Measurements from ENCODE around the gene PTPRM.

The PTPRM gene

DNA sequence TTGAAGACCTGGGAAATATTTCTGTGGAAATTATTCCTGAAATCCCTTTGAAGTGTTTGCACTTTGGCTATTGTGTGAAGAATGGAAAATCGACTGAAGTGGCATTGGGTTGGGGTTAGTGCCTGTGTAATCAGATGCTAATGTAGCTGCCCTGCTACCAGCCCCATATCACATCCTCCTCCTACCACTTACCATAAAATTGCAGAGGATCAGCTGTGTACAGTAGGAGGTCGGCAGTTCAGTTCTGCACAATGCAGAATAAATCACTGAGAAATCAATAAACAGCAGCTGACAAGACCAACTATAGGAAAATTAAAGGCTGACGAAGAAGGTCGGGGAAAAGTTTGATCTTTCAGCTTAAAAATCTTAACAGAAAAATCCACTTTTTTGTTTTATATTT is 440.9 kb downstream of the PTPRM start:
- TF ChIP-seq, protein P1, sequence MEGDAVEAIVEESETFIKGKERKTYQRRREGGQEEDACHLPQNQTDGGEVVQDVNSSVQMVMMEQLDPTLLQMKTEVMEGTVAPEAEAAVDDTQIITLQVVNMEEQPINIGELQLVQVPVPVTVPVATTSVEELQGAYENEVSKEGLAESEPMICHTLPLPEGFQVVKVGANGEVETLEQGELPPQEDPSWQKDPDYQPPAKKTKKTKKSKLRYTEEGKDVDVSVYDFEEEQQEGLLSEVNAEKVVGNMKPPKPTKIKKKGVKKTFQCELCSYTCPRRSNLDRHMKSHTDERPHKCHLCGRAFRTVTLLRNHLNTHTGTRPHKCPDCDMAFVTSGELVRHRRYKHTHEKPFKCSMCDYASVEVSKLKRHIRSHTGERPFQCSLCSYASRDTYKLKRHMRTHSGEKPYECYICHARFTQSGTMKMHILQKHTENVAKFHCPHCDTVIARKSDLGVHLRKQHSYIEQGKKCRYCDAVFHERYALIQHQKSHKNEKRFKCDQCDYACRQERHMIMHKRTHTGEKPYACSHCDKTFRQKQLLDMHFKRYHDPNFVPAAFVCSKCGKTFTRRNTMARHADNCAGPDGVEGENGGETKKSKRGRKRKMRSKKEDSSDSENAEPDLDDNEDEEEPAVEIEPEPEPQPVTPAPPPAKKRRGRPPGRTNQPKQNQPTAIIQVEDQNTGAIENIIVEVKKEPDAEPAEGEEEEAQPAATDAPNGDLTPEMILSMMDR (conservative IDR thresholded peaks at IDR 0.05; ENCODE audit: low read depth, low read length): no peak
- H4K20me1 ChIP-seq (ENCODE audit: insufficient read depth): no peaks in the 10 kb centered on the region

DNA sequence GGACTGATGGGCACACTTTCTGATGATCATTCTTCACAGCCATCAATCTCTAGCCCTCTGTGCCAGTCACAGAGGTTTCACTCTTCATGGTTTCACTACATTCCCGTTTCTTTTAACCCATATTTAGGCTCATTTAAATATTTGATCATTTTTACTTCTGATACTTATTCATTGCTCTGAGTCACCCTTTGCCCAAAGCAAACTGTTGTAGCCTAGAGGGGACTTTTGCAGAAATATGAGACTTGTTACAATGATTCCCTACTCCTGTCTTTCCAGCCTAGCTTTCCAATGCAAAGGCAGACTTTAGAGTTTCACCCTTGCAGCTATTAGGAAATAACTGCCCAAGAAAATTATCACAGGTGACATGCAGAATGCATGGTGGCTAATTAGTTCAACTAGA is 444.2 kb downstream of the PTPRM start:
- H3K27ac ChIP-seq: no peak overlapping the region
- TF ChIP-seq, protein P1 (conservative IDR thresholded peaks at IDR 0.05; ENCODE audit: low read depth, low read length): no peak
- H3K36me3 ChIP-seq (ENCODE audit: insufficient read depth): no peaks in the 10 kb centered on the region
- H3K79me2 ChIP-seq (ENCODE audit: insufficient read depth, low read depth): no peaks in the 10 kb centered on the region
- no peak overlapping the region for H2AFZ ChIP-seq (ENCODE audit: low read depth)
- H3K4me2 ChIP-seq: no peak overlapping the region
- no peaks in the 10 kb centered on the region for H3K27me3 ChIP-seq (ENCODE audit: insufficient read depth, low read depth)
- H3K9ac ChIP-seq: no peak overlapping the region
- no peak overlapping the region for H3K4me3 ChIP-seq (IDR thresholded peaks at IDR 0.05; ENCODE audit: insufficient read depth, low read depth, low read length)
- H4K20me1 ChIP-seq (ENCODE audit: insufficient read depth): no peaks in the 10 kb centered on the region
- H3K4me1 ChIP-seq (ENCODE audit: low read depth, poor library complexity, severe bottlenecking): no peaks in the 10 kb centered on the region

More for the DNA sequence above, 440.9 kb downstream of the PTPRM start:
- Histone ChIP-seq H2AFZ (ENCODE audit: low read depth) (no peak overlapping the region), H3K79me2 (ENCODE audit: insufficient read depth, low read depth) (no peaks in the 10 kb centered on the region), H3K27me3 (ENCODE audit: insufficient read depth, low read depth) (no peaks in the 10 kb centered on the region), H3K4me3 (IDR thresholded peaks at IDR 0.05; ENCODE audit: insufficient read depth, low read depth, low read length) (no peak overlapping the region), H3K9ac (no peak overlapping the region), H3K27ac (no peak overlapping the region), H3K4me2 (no peak overlapping the region), H3K4me1 (ENCODE audit: low read depth, poor library complexity, severe bottlenecking) (no peaks in the 10 kb centered on the region), H3K36me3 (ENCODE audit: insufficient read depth) (no peaks in the 10 kb centered on the region)

DNA sequence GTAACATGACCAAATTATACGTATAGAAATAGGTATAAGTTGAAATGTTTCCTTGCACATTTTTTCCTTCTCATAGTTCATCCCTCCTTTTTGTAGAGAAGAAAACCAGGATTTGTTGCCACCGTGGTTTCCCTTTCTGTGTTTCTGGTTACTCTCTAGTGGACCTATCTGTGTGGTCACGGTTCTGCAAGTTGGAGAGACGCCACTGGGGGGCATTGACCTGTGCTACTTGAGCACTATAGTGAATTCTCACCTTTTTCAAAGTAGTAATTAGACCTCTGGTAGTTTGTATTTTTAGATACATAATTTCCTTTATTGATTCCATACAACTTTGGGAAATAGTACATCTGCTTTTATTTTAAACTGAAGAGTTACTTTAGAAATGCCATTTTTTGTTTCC is 444.8 kb downstream of the PTPRM start:
- H3K27ac ChIP-seq: no peak overlapping the region
- H3K27me3 ChIP-seq (ENCODE audit: insufficient read depth, low read depth): no peaks in the 10 kb centered on the region
- H3K4me2 ChIP-seq: no peak overlapping the region
- no peaks in the 10 kb centered on the region for H3K4me1 ChIP-seq (ENCODE audit: low read depth, poor library complexity, severe bottlenecking)
- no peak overlapping the region for H3K4me3 ChIP-seq (IDR thresholded peaks at IDR 0.05; ENCODE audit: insufficient read depth, low read depth, low read length)
- TF ChIP-seq, protein P1 (conservative IDR thresholded peaks at IDR 0.05; ENCODE audit: low read depth, low read length): no peak
- no peaks in the 10 kb centered on the region for H4K20me1 ChIP-seq (ENCODE audit: insufficient read depth)
- H3K36me3 ChIP-seq (ENCODE audit: insufficient read depth): no peaks in the 10 kb centered on the region
- H3K79me2 ChIP-seq (ENCODE audit: insufficient read depth, low read depth): no peaks in the 10 kb centered on the region
- H2AFZ ChIP-seq (ENCODE audit: low read depth): no peak overlapping the region
- H3K9ac ChIP-seq: no peak overlapping the region

DNA sequence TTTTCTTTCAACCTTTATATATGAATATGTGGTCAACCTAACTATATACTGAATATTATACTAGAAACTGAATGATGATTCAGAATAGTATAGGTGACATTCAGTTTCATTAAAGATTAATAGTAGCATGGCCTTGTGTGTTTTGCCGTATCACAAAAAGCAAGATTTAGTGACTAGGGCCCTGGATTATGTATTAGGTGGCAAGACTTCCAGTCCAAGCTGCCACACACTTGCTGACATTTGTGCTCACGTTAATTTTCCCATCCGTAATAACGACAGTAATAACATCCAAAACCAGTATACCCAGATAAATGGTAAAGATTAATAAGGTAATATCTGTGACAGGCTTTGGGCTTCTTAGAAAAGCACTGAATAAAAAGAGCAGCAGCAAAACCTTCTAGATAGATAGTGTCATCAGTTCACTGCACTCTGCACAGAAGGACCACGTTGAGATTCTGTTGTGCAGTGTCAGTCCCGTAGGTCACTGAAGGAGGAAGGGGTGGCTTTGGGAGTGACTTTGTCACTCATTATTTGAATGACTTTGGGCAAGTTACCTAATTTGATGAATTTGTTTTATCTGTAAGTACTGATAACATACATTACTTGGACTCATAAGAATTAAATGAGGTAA is 451.7 kb downstream of the PTPRM start:
- H3K27me3 ChIP-seq (ENCODE audit: insufficient read depth, low read depth): no peaks in the 10 kb centered on the region

More for the DNA sequence above, 451.7 kb downstream of the PTPRM start:
- no peak overlapping the region for H3K4me2 ChIP-seq
- H3K79me2 ChIP-seq (ENCODE audit: insufficient read depth, low read depth): no peaks in the 10 kb centered on the region
- H3K4me1 ChIP-seq (ENCODE audit: low read depth, poor library complexity, severe bottlenecking): no peaks in the 10 kb centered on the region
- no peak overlapping the region for H3K27ac ChIP-seq
- H2AFZ ChIP-seq (ENCODE audit: low read depth): no peak overlapping the region
- no peaks in the 10 kb centered on the region for H3K36me3 ChIP-seq (ENCODE audit: insufficient read depth)
- H4K20me1 ChIP-seq (ENCODE audit: insufficient read depth): no peaks in the 10 kb centered on the region
- TF ChIP-seq, protein P1 (conservative IDR thresholded peaks at IDR 0.05; ENCODE audit: low read depth, low read length): no peak
- H3K4me3 ChIP-seq (IDR thresholded peaks at IDR 0.05; ENCODE audit: insufficient read depth, low read depth, low read length): no peak overlapping the region
- no peak overlapping the region for H3K9ac ChIP-seq

All from KMS-11 (cell line).